Fibroblast of skin of back (primary cell): Measurements from ENCODE around the gene PBX1.

Source experiments
- DNase-seq: peaks from one replicate; pipeline ENCODE4 v3.0.0-alpha.2; 2013

PBX1 gene

GRCh38 chr1:164618202-164618564, 59.2 kb downstream of the PBX1 start:
- DNase-seq: no peak

DNA sequence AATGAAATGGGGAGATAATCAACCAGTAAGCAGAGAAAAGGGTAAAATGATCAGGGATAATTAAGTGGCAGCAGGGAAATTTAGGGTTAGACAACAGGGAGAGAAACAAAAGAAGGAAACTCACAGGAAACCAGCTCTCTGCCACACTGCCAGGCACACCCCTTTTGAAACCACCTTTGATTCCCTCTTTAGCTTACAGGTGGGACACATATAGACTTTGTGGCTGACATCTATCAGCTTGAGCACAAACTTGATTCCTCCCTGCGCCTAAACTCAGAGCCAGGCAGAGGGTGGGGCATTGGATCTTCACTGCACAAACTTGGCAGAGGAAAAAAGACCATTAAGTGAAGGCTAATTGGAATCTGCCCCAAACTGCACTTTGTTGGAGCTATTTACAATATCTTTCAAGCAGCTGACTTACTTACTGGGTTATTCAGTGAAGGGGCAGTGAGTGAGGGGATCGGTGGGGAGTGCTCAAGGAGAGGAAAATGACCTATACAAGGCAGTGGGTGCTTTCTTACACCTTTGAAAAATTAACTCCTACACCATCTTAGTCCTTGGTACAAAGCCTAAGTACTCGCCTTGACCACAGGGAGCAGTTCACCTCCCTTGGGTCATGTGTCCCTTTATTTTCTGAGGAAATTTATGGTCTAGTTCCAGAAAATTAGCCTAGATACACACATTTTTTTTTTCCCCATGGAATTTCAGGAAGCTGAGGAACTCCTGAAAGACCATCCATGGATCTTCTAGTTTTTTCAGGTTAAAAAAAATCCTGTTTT, 60.2 kb downstream of the PBX1 start:
- peak; percentile 2 for DNase-seq

- DNase-seq: no peak
Observed at GRCh38 chr1:164622068-164622845, 63.3 kb downstream of the PBX1 start.

DNA sequence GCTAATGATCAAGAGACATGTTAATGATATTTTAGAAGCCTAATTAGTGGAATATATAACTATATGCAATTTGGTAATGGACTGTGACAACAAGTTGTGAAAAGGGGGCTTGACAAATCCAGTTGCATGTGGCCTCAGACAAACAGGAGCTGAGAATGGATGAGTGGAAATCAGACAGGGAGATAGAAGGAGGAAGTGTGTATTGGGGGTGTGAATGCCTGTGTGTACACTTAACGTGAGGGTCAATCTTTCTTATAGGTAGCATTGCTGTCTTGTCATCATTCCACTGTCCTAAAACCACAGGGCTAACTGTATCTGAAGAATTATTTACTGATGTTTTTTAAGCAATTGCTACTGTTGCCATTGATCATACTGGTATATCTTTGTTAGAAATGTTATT, 64.8 kb downstream of the PBX1 start:
- DNase-seq: no peak

DNA sequence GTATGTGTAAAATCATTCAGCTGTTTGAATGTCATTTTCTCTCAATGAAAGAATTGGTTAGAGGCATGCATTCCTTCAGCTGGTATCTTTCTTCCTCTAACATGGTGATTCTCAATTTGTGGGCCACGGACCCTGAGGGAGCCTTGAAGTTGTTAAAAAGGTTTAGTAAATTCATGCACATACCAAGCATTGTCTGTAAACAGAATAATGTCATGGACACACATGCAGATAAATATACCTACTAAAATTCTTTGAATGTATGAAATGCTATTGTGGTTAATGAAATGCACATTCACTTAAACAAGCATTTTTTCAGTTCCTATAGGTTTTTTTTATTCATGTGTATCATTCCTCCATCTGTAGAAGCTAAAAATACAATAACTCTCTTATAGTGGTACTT, 65.4 kb downstream of the PBX1 start:
- peak; percentile 48 for DNase-seq

- DNase-seq: no peak
Observed at GRCh38 chr1:164625004-164625617, 66.1 kb downstream of the PBX1 start.

- no peak for DNase-seq
Observed at GRCh38 chr1:164628772-164629171, 69.8 kb downstream of the PBX1 start.

- no peak for DNase-seq
Observed at GRCh38 chr1:164629971-164630370, 71.0 kb downstream of the PBX1 start.

GRCh38 chr1:164630626-164631396, 71.8 kb downstream of the PBX1 start:
- no peak for DNase-seq

DNA sequence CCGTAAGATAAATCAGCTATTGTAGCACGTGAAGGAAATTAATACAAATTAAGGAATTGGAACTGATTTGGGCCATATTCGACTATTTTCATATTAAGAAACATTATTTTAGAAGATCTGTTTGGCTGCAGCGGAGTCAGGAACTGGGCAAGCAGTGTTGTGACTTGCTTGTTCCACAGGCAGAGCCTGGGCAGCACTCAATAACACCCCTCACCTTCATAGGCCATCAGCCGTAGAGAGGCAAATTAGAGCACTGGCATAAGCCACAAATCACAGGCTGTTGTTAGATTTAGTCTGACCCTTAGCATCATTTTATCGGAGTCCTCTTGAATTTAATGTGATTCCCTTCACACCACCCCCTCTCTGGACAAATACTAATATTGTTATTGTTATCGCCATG, 72.8 kb downstream of the PBX1 start:
- no peak for DNase-seq

DNA sequence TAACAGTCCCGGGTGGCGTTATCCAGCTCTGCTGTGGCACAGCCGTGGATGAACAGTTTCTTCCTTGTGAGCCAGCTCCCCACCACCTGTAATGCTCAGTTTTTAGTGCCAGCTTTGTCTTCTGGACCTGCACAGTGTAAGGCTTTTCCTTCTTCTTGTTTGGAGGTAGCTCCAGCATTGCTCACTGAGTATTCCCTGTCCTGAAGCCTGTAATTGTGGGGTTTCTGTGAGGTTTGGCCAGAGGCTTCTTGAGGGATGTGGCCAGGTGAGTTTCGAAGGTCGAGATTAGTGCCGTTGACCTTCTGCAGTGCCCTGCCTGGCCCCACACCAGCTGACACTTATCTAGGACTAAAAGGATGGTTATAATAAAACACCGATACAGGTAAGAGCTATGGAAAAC, 75.0 kb downstream of the PBX1 start:
- DNase-seq: no peak

DNA sequence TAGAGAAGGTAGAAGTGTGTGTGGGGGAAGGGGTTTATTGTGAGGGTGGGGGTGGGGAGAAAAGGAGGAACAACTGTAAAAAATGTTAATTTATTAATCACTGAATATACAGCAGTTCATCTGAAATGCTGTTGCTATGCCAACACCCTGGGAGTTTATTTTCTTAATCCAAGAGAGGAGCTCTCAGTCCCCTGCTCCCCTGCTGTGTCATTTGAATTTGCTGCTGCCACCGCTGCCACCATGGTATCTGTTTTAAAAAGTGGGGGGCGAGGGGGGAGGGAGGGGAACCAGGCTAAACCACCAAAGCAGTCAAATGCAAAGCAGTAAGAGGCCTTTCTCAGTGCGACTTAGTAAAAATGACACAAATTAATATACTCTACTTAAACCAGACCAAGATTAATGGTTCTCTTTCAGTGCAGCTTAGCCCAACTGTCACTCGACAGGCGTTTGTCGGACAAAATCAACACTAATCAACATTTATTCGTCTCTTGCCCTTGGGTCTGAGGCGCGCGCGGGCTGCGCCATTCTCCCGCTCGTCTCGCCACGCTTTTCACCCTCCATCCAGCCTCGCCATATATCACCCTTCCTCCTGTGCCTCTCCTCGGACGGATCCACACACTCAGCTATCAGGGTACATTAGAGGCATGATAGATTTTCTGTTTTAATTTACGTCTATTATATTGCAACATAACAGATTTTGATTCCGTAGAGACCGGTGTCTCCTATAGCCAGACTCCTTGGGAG, 76.2 kb downstream of the PBX1 start:
- DNase-seq: no peak

DNA sequence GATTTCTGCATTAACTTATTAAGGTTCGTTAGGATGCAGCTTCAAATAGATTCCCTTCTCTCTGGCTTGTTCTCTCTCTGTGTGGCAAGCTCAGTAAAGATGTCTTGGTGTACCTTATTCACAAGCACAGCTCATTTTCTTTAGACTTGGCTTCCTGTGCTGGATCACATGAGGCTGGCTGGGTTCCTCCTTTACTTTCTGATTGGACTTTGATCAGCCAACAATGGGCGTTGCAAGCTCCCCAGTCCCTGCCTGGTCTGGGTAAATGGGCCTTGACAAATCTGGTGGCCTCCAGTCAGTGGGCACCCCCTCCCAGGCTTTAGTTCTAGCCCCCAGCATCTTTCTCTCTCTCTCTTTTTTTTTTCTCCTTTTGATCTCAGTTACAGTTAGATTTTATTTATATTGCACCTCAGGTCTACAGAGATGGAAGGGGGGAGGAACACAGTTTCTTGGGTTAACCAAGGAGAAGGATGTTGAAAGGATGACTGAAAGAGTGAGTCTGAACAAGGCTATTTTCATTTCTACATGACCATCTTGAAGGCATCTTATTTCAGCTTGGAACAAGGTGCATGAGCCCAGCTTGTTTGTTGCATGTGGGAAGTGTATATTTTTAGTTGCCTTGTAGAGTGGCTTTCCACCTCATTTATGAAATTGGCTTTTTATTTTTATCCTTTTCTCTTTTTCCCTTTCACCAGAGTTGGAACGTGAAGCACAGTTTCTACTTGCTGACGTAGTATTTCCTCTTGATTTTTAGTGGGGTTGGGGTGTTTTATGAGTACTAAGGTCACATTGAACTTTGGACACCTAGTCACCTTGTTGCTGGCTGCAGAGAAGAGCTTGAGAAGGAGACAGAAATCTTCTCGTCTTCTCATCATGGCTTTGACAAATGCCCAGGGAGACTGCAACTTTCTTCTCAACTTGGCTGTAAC, 77.1 kb downstream of the PBX1 start:
- DNase-seq: no peak

GRCh38 chr1:164636757-164637156, 77.8 kb downstream of the PBX1 start:
- no peak for DNase-seq

GRCh38 chr1:164637461-164638375, 78.7 kb downstream of the PBX1 start:
- peak; percentile 64 for DNase-seq

DNA sequence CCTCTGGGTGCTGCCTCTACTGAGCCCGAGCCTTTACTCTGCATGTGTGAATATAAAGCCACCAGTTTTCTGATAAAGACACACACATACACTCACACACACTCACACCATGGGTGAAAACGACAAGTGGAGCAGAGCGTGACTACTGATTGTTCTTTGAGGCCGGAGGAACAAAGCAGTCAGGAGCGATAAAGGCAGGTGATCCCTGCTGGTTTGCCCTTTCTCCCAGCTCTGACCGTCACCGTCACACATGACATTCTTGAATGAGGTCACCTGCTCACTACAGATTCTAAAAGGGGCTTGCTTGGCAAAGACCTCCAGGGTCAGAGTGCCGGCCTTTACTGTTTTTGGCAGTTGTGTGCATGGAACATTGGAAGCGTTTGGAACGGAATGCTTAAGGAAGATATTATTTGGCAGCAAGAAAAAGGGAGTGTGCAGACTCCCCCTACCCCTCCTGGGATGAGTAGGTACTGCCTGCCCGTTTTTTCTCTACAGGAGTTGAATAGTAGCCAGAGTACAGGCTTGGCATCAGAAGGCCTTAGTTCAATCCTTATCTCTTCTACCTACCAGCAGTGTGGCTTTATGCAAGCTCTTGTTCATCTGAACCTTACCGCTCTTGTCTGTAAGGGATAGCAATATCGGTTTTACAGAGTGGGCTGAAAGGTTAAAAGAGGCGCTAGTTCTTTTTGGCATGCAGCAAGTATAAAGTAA, 79.7 kb downstream of the PBX1 start:
- no peak for DNase-seq

GRCh38 chr1:164640686-164641352, 81.8 kb downstream of the PBX1 start:
- DNase-seq: no peak

- peak; percentile 49 for DNase-seq
Observed at GRCh38 chr1:164641353-164641730, 82.4 kb downstream of the PBX1 start.

DNA sequence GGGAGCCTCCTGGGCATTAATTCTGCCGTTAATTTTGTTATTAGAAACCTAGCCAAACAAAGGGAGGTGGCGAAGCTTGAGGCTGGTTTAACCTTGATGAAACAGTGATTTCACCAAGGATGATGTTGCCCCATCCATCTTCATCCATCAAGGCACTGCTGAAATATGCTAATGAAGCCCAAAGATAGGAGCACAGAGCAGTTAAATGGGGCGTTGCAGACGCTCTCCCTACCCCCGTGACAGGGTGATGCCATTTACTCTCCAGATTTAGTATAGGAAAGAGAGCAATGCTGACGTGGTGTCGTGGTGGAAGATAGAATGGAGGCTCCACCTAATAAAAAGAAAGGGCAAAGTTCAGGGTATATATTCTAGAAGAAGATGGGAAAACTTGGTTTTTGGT, 84.0 kb downstream of the PBX1 start:
- no peak for DNase-seq
